HEK293 (cell line): Measurements from ENCODE around the gene HDDC3.
A peak's percentile ranks its signal among the peaks of the same experiment; 100 is the strongest.

Source experiments
- IKZF3 ChIP-seq: fragments of 450-650 bp; IDR thresholded peaks from 2 replicates; pipeline ENCODE4 v1.5.0; 2018; ENCODE audit warnings: missing biosample characterization, mild to moderate bottlenecking, missing genetic modification characterization, moderate library complexity
- MZF1 ChIP-seq: fragments of 450-650 bp; formaldehyde crosslinking; IDR thresholded peaks from 2 replicates; pipeline ENCODE4 v1.5.1; 2017; ENCODE audit warnings: missing biosample characterization, missing genetic modification characterization, borderline replicate concordance
- OVOL3 ChIP-seq: fragments of 450-650 bp; formaldehyde crosslinking; IDR thresholded peaks from 2 replicates; pipeline ENCODE4 v1.5.1; 2016; ENCODE audit warnings: missing biosample characterization, missing genetic modification characterization
- REST ChIP-seq: fragments of 450-650 bp; formaldehyde crosslinking; IDR thresholded peaks from 2 replicates; pipeline ENCODE4 v1.5.1; 2016; ENCODE audit warnings: missing biosample characterization, missing genetic modification characterization
- SCRT2 ChIP-seq: fragments of 450-650 bp; formaldehyde crosslinking; IDR thresholded peaks from 2 replicates; pipeline ENCODE4 v1.5.1; 2016; ENCODE audit warnings: missing biosample characterization, missing genetic modification characterization
- TRIM28 ChIP-seq: IDR thresholded peaks from 2 replicates; pipeline ENCODE4 v1.6.1; 2011; ENCODE audit warnings: low read length, control low read depth, borderline replicate concordance
- ZIC2 ChIP-seq: fragments of 450-650 bp; formaldehyde crosslinking; IDR thresholded peaks from 2 replicates; pipeline ENCODE4 v1.5.1; 2016; ENCODE audit warnings: missing biosample characterization, missing genetic modification characterization
- ZNF140 ChIP-seq: fragments of 450-650 bp; formaldehyde crosslinking; IDR thresholded peaks from 2 replicates; pipeline ENCODE4 v1.5.1; 2016; ENCODE audit warnings: missing biosample characterization, missing genetic modification characterization
- ZNF16 ChIP-seq: fragments of 450-650 bp; formaldehyde crosslinking; IDR thresholded peaks from 2 replicates; pipeline ENCODE4 v1.5.1; 2016; ENCODE audit warnings: low read depth, missing biosample characterization, missing genetic modification characterization
- ZNF175 ChIP-seq: fragments of 450-650 bp; formaldehyde crosslinking; IDR thresholded peaks from 2 replicates; pipeline ENCODE4 v1.5.1; 2016; ENCODE audit warnings: missing biosample characterization, missing genetic modification characterization
- ZNF19 ChIP-seq: fragments of 450-650 bp; formaldehyde crosslinking; IDR thresholded peaks from 2 replicates; pipeline ENCODE4; 2016; ENCODE audit warnings: missing biosample characterization, missing genetic modification characterization, low read depth
- ZNF2 ChIP-seq: fragments of 450-650 bp; formaldehyde crosslinking; IDR thresholded peaks from 2 replicates; pipeline ENCODE4 v1.5.1; 2016; ENCODE audit warnings: missing biosample characterization, missing genetic modification characterization
- ZNF221 ChIP-seq: fragments of 450-650 bp; formaldehyde crosslinking; IDR thresholded peaks from 2 replicates; pipeline ENCODE4 v1.5.1; 2017; ENCODE audit warnings: missing biosample characterization, missing genetic modification characterization, borderline replicate concordance
- ZNF311 ChIP-seq: fragments of 450-650 bp; formaldehyde crosslinking; IDR thresholded peaks from 2 replicates; pipeline ENCODE4 v1.5.1; 2017; ENCODE audit warnings: missing biosample characterization, missing genetic modification characterization, borderline replicate concordance
- ZNF394 ChIP-seq: fragments of 450-650 bp; formaldehyde crosslinking; IDR thresholded peaks from 2 replicates; pipeline ENCODE4 v1.5.1; 2016; ENCODE audit warnings: missing biosample characterization, missing genetic modification characterization, mild to moderate bottlenecking, moderate library complexity, borderline replicate concordance
- ZNF426 ChIP-seq: fragments of 450-650 bp; formaldehyde crosslinking; IDR thresholded peaks from 2 replicates; pipeline ENCODE4 v1.5.1; 2017; ENCODE audit warnings: missing biosample characterization, missing genetic modification characterization, mild to moderate bottlenecking, inconsistent platforms, moderate library complexity
- ZNF48 ChIP-seq: fragments of 450-650 bp; formaldehyde crosslinking; IDR thresholded peaks from 2 replicates; pipeline ENCODE4 v1.5.1; 2016; ENCODE audit warnings: missing biosample characterization, missing genetic modification characterization
- ZNF560 ChIP-seq: fragments of 450-650 bp; formaldehyde crosslinking; IDR thresholded peaks from 2 replicates; pipeline ENCODE4 v1.5.1; 2017; ENCODE audit warnings: missing biosample characterization, missing genetic modification characterization, borderline replicate concordance
- ZNF600 ChIP-seq: fragments of 450-650 bp; formaldehyde crosslinking; IDR thresholded peaks from 2 replicates; pipeline ENCODE4 v1.5.1; 2016; ENCODE audit warnings: missing biosample characterization, missing genetic modification characterization
- ZNF610 ChIP-seq: fragments of 450-650 bp; formaldehyde crosslinking; IDR thresholded peaks from 2 replicates; pipeline ENCODE4 v1.5.1; 2016; ENCODE audit warnings: missing biosample characterization, missing genetic modification characterization, borderline replicate concordance
- ZNF629 ChIP-seq: fragments of 450-650 bp; formaldehyde crosslinking; IDR thresholded peaks from 2 replicates; pipeline ENCODE4 v1.5.1; 2017; ENCODE audit warnings: missing biosample characterization, missing genetic modification characterization
- ZNF704 ChIP-seq: fragments of 450-650 bp; formaldehyde crosslinking; IDR thresholded peaks from 2 replicates; pipeline ENCODE4 v1.5.1; 2016; ENCODE audit warnings: missing biosample characterization, missing genetic modification characterization
- ZNF792 ChIP-seq: fragments of 450-650 bp; formaldehyde crosslinking; IDR thresholded peaks from 2 replicates; pipeline ENCODE4 v1.5.1; 2016; ENCODE audit warnings: missing biosample characterization, missing genetic modification characterization
- TF ChIP-seq, protein P1 (sequence below): fragments of 450-650 bp; formaldehyde crosslinking; IDR thresholded peaks from 2 replicates; pipeline ENCODE4 v1.5.1; 2016; ENCODE audit warnings: missing biosample characterization, missing genetic modification characterization
- TF ChIP-seq, protein P2 (sequence below): fragments of 450-650 bp; formaldehyde crosslinking; IDR thresholded peaks from 2 replicates; pipeline ENCODE4 v1.5.1; 2016; ENCODE audit warnings: missing biosample characterization, missing genetic modification characterization
- TF ChIP-seq, protein P3 (sequence below): fragments of 450-650 bp; formaldehyde crosslinking; IDR thresholded peaks from 2 replicates; pipeline ENCODE4 v1.5.1; 2016; ENCODE audit warnings: missing biosample characterization, missing genetic modification characterization

Gene HDDC3

GRCh38 chr15:90954712-90955623 is 22.6 kb upstream of the HDDC3 start, which contains the start of gene RCCD1 (continued):
- TF ChIP-seq ZNF16 (tag by site-specific recombination) (0 out of 2 replicates have a peak, but pooled peaks have one; percentile 41), ZNF600 (tag by site-specific recombination) (peak; percentile 44), OVOL3 (tag by site-specific recombination) (peak; percentile 34; the same call in 1 of the 2 replicates), IKZF3 (tag by site-specific recombination) (no peak), REST (tag by site-specific recombination) (0 out of 2 replicates have a peak, but pooled peaks have one; percentile 15), ZNF2 (tag by site-specific recombination) (peak; percentile 86), ZNF394 (tag by site-specific recombination) (peak; percentile 27; the same call in 1 of the 2 replicates), ZNF704 (no peak), MZF1 (tag by site-specific recombination) (peak; percentile 70; the same call in 1 of the 2 replicates), ZNF48 (tag by site-specific recombination) (no peak), ZNF792 (tag by site-specific recombination) (0 out of 2 replicates have a peak, but pooled peaks have one; percentile 77), ZNF311 (tag by site-specific recombination) (no peak), ZNF175 (tag by site-specific recombination) (no peak), ZNF140 (tag by site-specific recombination) (no peak), ZNF560 (tag by site-specific recombination) (no peak), SCRT2 (tag by site-specific recombination) (no peak), ZNF610 (tag by site-specific recombination) (peak; percentile 66; the same call in 1 of the 2 replicates), ZIC2 (tag by site-specific recombination) (peak; percentile 35), ZNF221 (no peak), TRIM28 (no peak; the same call in 1 of the 2 replicates), ZNF19 (tag by site-specific recombination) (no peak), ZNF629 (tag by site-specific recombination) (peak; percentile 86), ZNF426 (no peak)
- TF ChIP-seq, protein P1, sequence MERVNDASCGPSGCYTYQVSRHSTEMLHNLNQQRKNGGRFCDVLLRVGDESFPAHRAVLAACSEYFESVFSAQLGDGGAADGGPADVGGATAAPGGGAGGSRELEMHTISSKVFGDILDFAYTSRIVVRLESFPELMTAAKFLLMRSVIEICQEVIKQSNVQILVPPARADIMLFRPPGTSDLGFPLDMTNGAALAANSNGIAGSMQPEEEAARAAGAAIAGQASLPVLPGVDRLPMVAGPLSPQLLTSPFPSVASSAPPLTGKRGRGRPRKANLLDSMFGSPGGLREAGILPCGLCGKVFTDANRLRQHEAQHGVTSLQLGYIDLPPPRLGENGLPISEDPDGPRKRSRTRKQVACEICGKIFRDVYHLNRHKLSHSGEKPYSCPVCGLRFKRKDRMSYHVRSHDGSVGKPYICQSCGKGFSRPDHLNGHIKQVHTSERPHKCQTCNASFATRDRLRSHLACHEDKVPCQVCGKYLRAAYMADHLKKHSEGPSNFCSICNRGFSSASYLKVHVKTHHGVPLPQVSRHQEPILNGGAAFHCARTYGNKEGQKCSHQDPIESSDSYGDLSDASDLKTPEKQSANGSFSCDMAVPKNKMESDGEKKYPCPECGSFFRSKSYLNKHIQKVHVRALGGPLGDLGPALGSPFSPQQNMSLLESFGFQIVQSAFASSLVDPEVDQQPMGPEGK (tag by site-specific recombination), result peak; percentile 95
- TF ChIP-seq, protein P2, sequence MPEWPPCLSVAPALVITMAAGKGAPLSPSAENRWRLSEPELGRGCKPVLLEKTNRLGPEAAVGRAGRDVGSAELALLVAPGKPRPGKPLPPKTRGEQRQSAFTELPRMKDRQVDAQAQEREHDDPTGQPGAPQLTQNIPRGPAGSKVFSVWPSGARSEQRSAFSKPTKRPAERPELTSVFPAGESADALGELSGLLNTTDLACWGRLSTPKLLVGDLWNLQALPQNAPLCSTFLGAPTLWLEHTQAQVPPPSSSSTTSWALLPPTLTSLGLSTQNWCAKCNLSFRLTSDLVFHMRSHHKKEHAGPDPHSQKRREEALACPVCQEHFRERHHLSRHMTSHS, result no peak
- TF ChIP-seq, protein P3, sequence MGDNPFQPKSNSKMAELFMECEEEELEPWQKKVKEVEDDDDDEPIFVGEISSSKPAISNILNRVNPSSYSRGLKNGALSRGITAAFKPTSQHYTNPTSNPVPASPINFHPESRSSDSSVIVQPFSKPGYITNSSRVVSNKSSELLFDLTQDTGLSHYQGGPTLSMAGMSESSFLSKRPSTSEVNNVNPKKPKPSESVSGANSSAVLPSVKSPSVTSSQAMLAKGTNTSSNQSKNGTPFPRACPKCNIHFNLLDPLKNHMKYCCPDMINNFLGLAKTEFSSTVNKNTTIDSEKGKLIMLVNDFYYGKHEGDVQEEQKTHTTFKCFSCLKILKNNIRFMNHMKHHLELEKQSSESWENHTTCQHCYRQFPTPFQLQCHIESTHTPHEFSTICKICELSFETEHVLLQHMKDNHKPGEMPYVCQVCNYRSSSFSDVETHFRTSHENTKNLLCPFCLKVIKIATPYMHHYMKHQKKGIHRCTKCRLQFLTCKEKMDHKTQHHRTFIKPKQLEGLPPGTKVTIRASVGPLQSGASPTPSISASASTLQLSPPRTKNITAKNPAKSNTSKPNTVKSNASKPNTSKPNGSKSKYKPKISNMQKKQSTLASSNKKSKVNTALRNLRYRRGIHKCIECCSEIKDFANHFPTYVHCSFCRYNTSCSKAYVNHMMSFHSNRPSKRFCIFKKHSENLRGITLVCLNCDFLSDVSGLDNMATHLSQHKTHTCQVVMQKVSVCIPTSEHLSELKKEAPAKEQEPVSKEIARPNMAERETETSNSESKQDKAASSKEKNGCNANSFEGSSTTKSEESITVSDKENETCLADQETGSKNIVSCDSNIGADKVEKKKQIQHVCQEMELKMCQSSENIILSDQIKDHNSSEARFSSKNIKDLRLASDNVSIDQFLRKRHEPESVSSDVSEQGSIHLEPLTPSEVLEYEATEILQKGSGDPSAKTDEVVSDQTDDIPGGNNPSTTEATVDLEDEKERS, result peak; percentile 46; the same call in 1 of the 2 replicates
